GM21423 (cell line): Measurements from ENCODE around the gene IL10RB.
A peak's percentile ranks its signal among the peaks of the same experiment; 100 is the strongest.

Experiments used
- ATAC-seq: cut with Tn5 transposase; IDR thresholded peaks from one replicate; pipeline ENCODE4 v1.9.1; 2021; ENCODE audit warnings: mild to moderate bottlenecking, moderate library complexity; ENCODE audit not compliant: unreplicated experiment

IL10RB gene

DNA sequence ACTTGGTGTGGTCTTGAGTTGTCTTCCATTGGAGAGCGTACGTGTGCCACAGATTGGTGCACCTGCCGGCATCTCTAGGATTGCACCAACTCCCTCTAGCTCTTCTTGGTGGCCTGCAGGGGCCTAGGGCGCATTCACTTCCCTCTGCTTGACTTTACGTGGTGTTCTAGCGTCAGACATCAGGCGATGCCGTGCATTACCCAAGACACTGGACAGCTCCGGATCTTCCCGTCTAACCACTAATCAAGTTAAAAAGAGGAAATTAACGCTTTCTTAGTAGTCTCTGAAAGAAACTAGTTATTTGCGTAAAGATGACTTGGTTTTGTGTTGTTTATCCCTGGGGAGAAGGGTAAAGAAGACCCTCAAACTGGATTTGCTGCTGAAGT, 510 bp upstream of the IL10RB start:
- ATAC-seq = peak; percentile 31

DNA sequence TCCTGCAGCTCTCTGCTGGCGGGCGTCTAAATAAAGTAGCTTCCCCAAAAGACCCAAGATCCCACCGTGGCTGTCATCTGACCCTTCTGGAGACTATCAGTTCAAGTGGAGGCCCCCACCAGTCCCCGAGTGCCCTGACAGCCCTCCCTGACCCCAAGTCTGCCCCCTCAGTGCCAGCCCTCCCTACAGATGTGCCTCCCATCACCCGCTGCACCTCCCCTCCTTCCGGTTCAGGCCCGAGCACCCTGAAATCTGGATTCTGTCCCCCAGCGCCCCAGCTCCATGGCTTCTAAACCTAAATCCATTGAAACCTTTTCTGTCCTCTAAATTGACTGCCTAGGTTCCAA, 595 bp downstream of the IL10RB start:
- no peak for ATAC-seq

DNA sequence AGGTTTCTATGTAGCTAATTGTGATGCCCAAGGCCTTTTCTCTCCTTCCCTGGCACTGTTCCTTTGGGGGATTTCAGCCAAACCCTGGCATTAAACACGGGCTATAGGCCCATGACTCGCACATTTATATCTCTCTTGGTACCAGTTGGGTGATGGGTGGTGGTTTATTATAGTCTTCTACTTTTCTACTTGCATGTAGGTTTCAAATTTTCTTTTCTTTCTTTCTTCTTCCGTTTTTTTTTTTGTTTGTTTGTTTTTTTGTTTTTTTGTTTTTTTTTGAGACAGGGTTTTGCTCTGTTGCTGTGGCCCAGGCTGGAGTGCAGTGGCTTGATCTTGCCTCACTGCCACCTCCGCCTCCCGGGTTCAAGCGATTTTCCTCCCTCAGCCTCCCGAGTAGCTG, 1.1 kb downstream of the IL10RB start:
- ATAC-seq = no peak

DNA sequence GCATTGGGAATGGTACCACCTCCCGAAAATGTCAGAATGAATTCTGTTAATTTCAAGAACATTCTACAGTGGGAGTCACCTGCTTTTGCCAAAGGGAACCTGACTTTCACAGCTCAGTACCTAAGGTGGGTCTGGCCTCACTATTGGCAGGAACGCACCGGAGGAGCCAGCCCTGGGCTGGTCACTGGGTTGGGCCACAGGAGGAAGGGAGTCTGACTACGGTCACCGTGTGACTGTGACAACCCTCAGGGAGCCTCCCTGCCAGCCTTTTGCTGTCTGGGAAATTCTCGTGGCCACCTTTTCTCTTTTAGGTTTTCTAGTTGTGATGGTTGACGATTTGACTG, 2.2 kb downstream of the IL10RB start:
- peak; percentile 5 for ATAC-seq

GRCh38 chr21:33268737-33269441, 2.7 kb downstream of the IL10RB start:
- ATAC-seq = peak; percentile 66

- ATAC-seq = no peak
Observed at GRCh38 chr21:33270986-33271385, 4.8 kb downstream of the IL10RB start.

- no peak for ATAC-seq
Observed at GRCh38 chr21:33273044-33273443, 6.9 kb downstream of the IL10RB start.

DNA sequence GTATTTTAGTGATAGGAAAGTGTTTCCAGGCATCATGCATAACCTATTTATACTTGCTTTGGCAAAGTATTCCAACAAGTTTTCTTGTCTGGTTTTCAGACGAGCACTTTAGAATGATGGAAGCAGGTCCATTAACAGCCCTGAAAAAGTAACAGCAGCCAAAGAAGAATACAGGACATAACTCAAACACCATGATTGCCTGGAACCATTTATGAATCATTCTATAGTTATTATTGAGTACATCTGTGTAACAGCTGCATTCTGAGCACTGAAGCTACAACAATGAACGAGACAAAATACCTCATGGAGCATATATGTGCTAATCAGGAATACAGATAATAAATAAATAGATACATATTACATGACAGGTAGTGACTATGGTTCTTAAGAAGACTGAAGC, 12.6 kb downstream of the IL10RB start:
- ATAC-seq = no peak

GRCh38 chr21:33279330-33279820, 13.2 kb downstream of the IL10RB start:
- no peak for ATAC-seq

DNA sequence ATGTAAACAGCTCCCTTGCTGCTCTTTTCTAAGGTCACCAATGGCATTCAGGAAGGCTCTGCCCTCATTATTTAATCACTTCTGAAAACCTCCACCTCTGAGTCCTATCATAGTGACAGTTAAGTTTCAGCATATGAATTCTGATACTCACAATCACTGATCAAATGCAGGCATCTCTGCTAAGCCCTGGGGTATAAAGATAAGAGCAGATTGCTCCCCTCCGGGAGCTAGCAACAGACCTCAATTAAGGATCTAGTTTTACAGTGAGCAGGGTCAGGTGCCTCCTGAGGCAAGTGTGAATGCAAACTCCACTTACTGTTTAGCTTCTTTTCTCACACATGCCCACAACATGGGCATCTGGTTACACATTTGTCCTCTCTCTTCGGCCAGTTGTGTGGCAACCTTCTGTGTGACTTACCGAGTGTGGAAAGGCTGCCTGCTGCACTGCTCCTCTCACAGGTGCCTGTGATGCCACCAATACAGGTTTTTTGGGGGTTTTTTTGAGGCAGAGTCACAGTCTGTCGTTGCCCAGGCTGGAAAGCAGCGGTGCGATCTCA, 15.0 kb downstream of the IL10RB start:
- ATAC-seq = no peak

- no peak for ATAC-seq
Observed at GRCh38 chr21:33283203-33283602, 17.0 kb downstream of the IL10RB start.

GRCh38 chr21:33286076-33286475, 19.9 kb downstream of the IL10RB start:
- ATAC-seq = no peak

- ATAC-seq = no peak
Observed at GRCh38 chr21:33286600-33287456, 20.7 kb downstream of the IL10RB start.

DNA sequence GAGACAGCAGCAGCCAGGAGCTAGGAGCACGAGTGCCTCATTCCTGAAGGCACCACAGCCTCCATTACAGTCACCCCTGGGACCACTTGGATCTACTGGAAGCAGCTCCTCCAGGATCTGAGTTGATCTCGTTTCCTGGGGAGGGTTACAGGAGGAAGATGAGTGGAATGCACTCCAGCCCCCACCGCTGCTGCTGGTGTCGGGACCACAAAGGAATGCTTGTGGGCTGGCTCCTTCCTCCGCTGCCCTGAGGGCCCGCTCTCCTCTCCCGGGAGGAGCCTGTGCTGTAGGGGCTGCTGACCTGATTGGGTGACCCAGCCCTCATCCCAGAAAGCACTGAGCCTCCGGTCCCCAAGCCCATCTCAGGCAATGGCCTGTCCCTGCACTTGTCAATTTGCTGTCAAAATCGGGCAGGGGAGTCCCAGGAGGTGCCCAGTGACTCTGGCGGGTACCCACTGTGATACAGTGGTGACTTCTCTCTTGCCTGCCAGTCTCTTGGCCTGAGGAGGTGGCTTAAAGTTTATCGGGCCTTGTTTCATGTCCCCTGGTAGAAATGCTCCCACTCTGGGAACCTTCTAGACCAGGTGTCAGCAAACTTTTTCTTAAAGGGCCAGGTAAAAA, 23.1 kb downstream of the IL10RB start:
- no peak for ATAC-seq

GRCh38 chr21:33290441-33290840, 24.3 kb downstream of the IL10RB start:
- ATAC-seq = no peak

GRCh38 chr21:33291686-33292085, 25.5 kb downstream of the IL10RB start:
- ATAC-seq = no peak

GRCh38 chr21:33292724-33293123, 26.6 kb downstream of the IL10RB start:
- no peak for ATAC-seq

GRCh38 chr21:33293136-33293535, 27.0 kb downstream of the IL10RB start:
- no peak for ATAC-seq

DNA sequence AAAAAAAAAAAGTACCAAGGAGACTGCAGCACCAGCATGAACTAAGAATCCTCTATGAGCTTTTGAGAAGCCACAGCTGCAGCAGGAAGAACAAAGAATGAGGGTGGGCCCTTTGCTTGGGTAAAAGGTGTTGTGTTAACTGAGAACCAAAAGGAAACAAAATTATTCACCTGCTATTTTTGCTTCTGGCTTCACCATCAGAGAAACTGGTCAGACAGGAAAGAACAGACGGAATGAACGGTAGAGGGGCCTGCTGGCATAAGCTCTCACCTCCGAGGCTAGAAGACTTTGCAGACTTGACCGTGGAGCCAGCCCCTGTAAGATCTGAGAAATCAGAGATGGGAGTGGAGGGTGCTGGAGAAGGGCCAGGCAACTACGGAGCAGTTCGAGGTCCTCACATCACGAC, 27.6 kb downstream of the IL10RB start:
- ATAC-seq = no peak

- no peak for ATAC-seq
Observed at GRCh38 chr21:33296156-33296555, 30.0 kb downstream of the IL10RB start.

DNA sequence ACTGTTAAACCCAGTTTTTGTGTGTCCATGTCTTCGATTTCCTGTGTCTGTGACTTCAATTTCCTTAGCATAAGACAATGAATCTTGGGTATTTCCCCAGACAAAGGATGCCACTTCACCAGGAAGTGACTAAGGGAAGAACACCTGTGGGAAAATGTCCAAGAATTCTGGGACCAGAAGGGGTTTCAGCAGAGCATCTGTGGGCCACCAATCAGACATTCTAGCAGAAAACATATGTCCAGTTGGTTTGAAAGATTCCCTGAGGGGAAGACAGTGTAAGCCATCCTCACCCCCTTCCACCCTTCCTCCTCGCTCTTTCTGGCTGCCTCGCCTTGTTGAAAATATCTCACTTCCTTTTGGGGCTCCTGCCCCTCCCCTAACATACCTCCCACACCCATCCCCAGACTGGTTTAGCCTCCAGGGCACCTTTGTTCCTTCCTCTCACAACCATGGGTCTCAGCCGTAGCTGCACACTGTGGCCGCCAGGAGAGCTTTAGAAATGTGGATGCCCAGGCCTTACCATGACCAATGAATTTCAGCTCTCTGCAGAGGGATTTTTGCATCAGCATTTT, 33.1 kb downstream of the IL10RB start:
- peak; percentile 71 for ATAC-seq
